ENCODE results near the gene GPC6.

- TF ChIP-seq CTCF (IDR thresholded peaks at IDR 0.05): no peak
- no peak for TF ChIP-seq EP300 (IDR thresholded peaks at IDR 0.05)
Measured at GRCh38 chr13:93726173-93726957, 499.8 kb downstream of the GPC6 start.
